H1 (cell line): Measurements from ENCODE around the gene ZNF337. TPM values are rescaled to one million over a fixed set of nuclear protein-coding genes. Genes with fewer than 3 reads are reported as not detected.
"Not testable (repeated sequence)": the region's sequence is repeated elsewhere in the genome, so short reads cannot be mapped to it uniquely, and the experiment has no call there.

ENCODE experiments used
- CTCF ChIA-PET: fragments of 300-600 bp; sonication (Branson Sonifier 250); formaldehyde crosslinking; loops from one replicate; lab custom pipeline; 2021; ENCODE audit not compliant: partially characterized antibody; lab: Charles Lee
- POLR2A ChIA-PET: fragments of 300-600 bp; sonication (Branson Sonifier 250); formaldehyde crosslinking; loops from one replicate; lab custom pipeline; 2021; ENCODE audit warnings: inconsistent platforms; ENCODE audit not compliant: partially characterized antibody; lab: Charles Lee
- DNase-seq, 2 experiments: peaks; one replicate each; pipeline versions ENCODE4 v3.0.0 to v3.0.0-alpha.2; 2010 to 2022; ENCODE audit warnings: low spot score in 2 of 2, low read depth in 1 of 2, mixed read lengths in 1 of 2
- FAIRE-seq: peaks from 2 replicates; lab custom pipeline; 2011; peaks lifted over from hg19 to GRCh38; lab: Jason Lieb, UNC
- H2AFZ ChIP-seq: 2 replicates; pipeline ENCODE4 v1.8.1; 2012; ENCODE audit warnings: low read length, inconsistent platforms
- H2AK5ac ChIP-seq: 2 replicates; pipeline ENCODE4 v1.6.1; 2013; ENCODE audit warnings: low read depth, low read length
- H2BK120ac ChIP-seq: replicated peaks from 2 replicates; pipeline ENCODE3; 2013; ENCODE audit warnings: low read depth, low read length, inconsistent platforms
- H2BK12ac ChIP-seq: 2 replicates; pipeline ENCODE4 v1.6.1; 2013; ENCODE audit warnings: low read depth, low read length
- H2BK15ac ChIP-seq: 2 replicates; pipeline ENCODE4 v1.6.1; 2013; ENCODE audit warnings: low read length
- H2BK20ac ChIP-seq: 2 replicates; pipeline ENCODE4 v1.6.1; 2013; ENCODE audit warnings: low read length
- H2BK5ac ChIP-seq: 2 replicates; pipeline ENCODE4 v1.6.1; 2013; ENCODE audit warnings: low read depth, low read length
- H3K14ac ChIP-seq: 2 replicates; pipeline ENCODE4 v1.6.1; 2013; ENCODE audit warnings: inconsistent platforms; ENCODE audit not compliant: insufficient read length
- H3K18ac ChIP-seq: 2 replicates; pipeline ENCODE4 v1.6.1; 2013; ENCODE audit warnings: low read length; ENCODE audit errors: extremely low read depth
- H3K23ac ChIP-seq: 2 replicates; pipeline ENCODE4 v1.6.1; 2013; ENCODE audit warnings: inconsistent platforms; ENCODE audit not compliant: insufficient read length
- H3K23me2 ChIP-seq: 2 replicates; pipeline ENCODE4 v1.6.1; 2013; ENCODE audit warnings: low read depth, low read length
- H3K27ac ChIP-seq: 2 replicates; pipeline ENCODE4 v1.6.1; 2011; ENCODE audit warnings: low read depth, low read length, inconsistent platforms
- H3K27me3 ChIP-seq, 4 experiments: replicated peaks in 1 of 4; 1 replicate in 1 of 4; 2 replicates in 3 of 4; pipeline versions ENCODE4 v1.6.1 to v1.8.1; 2011 to 2013; ENCODE audit warnings: low read length in 3 of 4, mild to moderate bottlenecking in 3 of 4, inconsistent platforms in 2 of 4, mixed read lengths in 2 of 4, moderate library complexity in 1 of 4; ENCODE audit not compliant: control insufficient read depth in 3 of 4, insufficient read depth in 3 of 4; ENCODE audit errors: extremely low read depth in 1 of 4
- H3K36me3 ChIP-seq, 4 experiments: 2 replicates each; pipeline versions ENCODE4 v1.6.1 to v1.8.1; 2011 to 2013; ENCODE audit warnings: mild to moderate bottlenecking in 4 of 4, low read length in 3 of 4, moderate library complexity in 2 of 4, control low read depth in 1 of 4, inconsistent platforms in 1 of 4; ENCODE audit not compliant: insufficient read depth in 4 of 4, control insufficient read depth in 2 of 4
- H3K4ac ChIP-seq: replicated peaks from 2 replicates; pipeline ENCODE3; 2013; ENCODE audit warnings: low read length, low read depth, mixed read lengths, inconsistent platforms; ENCODE audit not compliant: insufficient read length
- H3K4me1 ChIP-seq, 4 experiments: replicated peaks in 1 of 4; 1 replicate in 1 of 4; 2 replicates in 3 of 4; pipeline versions ENCODE4 v1.6.1 to v1.8.1; 2011 to 2013; ENCODE audit warnings: low read length in 3 of 4, inconsistent platforms in 2 of 4, mixed read lengths in 1 of 4; ENCODE audit not compliant: insufficient read depth in 4 of 4, control insufficient read depth in 3 of 4
- H3K4me2 ChIP-seq, 2 experiments: 2 replicates each; pipeline versions ENCODE4 v1.6.1 to v1.8.1; 2011 to 2013; ENCODE audit warnings: low read depth in 2 of 2, low read length in 2 of 2, control low read depth in 1 of 2, inconsistent platforms in 1 of 2, mild to moderate bottlenecking in 1 of 2; ENCODE audit not compliant: insufficient read depth in 1 of 2
- H3K4me3 ChIP-seq, 4 experiments: fragments of 200-600, 300-600 bp in 1 of 4; sonication (generic), shearing (Covaris generic), sonication (Bioruptor Twin) in 1 of 4; 2 replicates each; pipeline versions ENCODE4 v1.5.1 to v1.8.1; 2011 to 2016; ENCODE audit warnings: low read length in 4 of 4, low read depth in 3 of 4, control low read depth in 2 of 4, inconsistent platforms in 2 of 4, mild to moderate bottlenecking in 2 of 4, mixed read lengths in 1 of 4, moderate library complexity in 1 of 4; ENCODE audit not compliant: insufficient read depth in 2 of 4; ENCODE audit errors: extremely low read depth in 1 of 4
- H3K56ac ChIP-seq: replicated peaks from 2 replicates; pipeline ENCODE3; 2013; ENCODE audit warnings: low read depth, mild to moderate bottlenecking, mixed read lengths, low read length, inconsistent platforms; ENCODE audit not compliant: insufficient read length
- H3K79me1 ChIP-seq: 2 replicates; pipeline ENCODE4 v1.6.1; 2013; ENCODE audit warnings: low read depth, low read length, control low read depth
- H3K79me2 ChIP-seq, 2 experiments: 2 replicates each; pipeline versions ENCODE4 v1.6.1 to v1.8.1; 2012 to 2013; ENCODE audit warnings: low read length in 2 of 2, mild to moderate bottlenecking in 2 of 2, inconsistent platforms in 1 of 2; ENCODE audit not compliant: insufficient read depth in 2 of 2, control insufficient read depth in 1 of 2
- H3K9ac ChIP-seq, 4 experiments: replicated peaks in 1 of 4; 1 replicate in 1 of 4; 2 replicates in 3 of 4; pipeline versions ENCODE4 v1.6.1 to v1.8.1; 2011 to 2013; ENCODE audit warnings: low read depth in 3 of 4, low read length in 3 of 4, control low read depth in 2 of 4, mild to moderate bottlenecking in 2 of 4, moderate library complexity in 2 of 4, inconsistent platforms in 1 of 4; ENCODE audit errors: extremely low read depth in 1 of 4
- H3K9me3 ChIP-seq, 2 experiments: 2 replicates each; pipeline versions ENCODE4 v1.6.1 to v1.8.1; 2012 to 2013; ENCODE audit warnings: mild to moderate bottlenecking in 2 of 2, moderate library complexity in 2 of 2, control low read depth in 1 of 2, inconsistent platforms in 1 of 2, low read depth in 1 of 2, low read length in 1 of 2, mixed read lengths in 1 of 2; ENCODE audit not compliant: insufficient read depth in 2 of 2
- H4K20me1 ChIP-seq, 2 experiments: replicated peaks in 1 of 2; 2 replicates each; pipeline versions ENCODE3 to v1.8.1; 2011 to 2013; ENCODE audit warnings: inconsistent platforms in 2 of 2, low read length in 2 of 2, mild to moderate bottlenecking in 1 of 2; ENCODE audit not compliant: insufficient read depth in 2 of 2, control insufficient read depth in 1 of 2
- H4K5ac ChIP-seq: 2 replicates; pipeline ENCODE4 v1.6.1; 2013; ENCODE audit warnings: low read length, low read depth, mixed read lengths, inconsistent platforms; ENCODE audit not compliant: insufficient read length
- H4K8ac ChIP-seq: 2 replicates; pipeline ENCODE4 v1.8.0; 2013; ENCODE audit warnings: mild to moderate bottlenecking, moderate library complexity, low read length, inconsistent platforms; ENCODE audit not compliant: insufficient read depth; ENCODE audit errors: extremely low read depth
- H4K91ac ChIP-seq: replicated peaks from 2 replicates; pipeline ENCODE3; 2013; ENCODE audit warnings: low read length, mixed read lengths, inconsistent platforms; ENCODE audit not compliant: insufficient read length
- WGBS, 2 experiments: shearing (Covaris generic) in 1 of 2; methylation state at CpG; one replicate each; pipeline versions ENCODE4 v1.1.6 to v1.1.7; 2013 to 2015; ENCODE audit warnings: low lambda C conversion rate in 2 of 2, mixed read lengths in 2 of 2, inconsistent platforms in 1 of 2, low coverage in 1 of 2, missing lambda C conversion rate in 1 of 2; ENCODE audit not compliant: insufficient replicate concordance in 2 of 2, insufficient coverage in 1 of 2, insufficient read length in 1 of 2; ENCODE audit errors: extremely low coverage in 1 of 2, missing lambda C conversion rate in 1 of 2; 5-methylcytosine and 5-hydroxymethylcytosine counted together
- polyA plus RNA-seq, 7 experiments: library from polyadenylated mRNA; depleted of rRNA in 3 of 7; stranded (reverse) in 5 of 7; unstranded in 2 of 7; fragments of >200 nt in 5 of 7; fragments of 200-250 nt in 2 of 7; gene quantifications; 1 replicate in 5 of 7; 2 replicates in 1 of 7; 4 replicates in 1 of 7; pipeline versions ENCODE4 v1.2.1 to v1.2.3, GENCODE V29; 2011 to 2013; ENCODE audit warnings: missing spikeins in 2 of 7, mixed read lengths in 2 of 7
- total RNA-seq: library from RNA; stranded (reverse); fragmentation: NEBNext Ultra II Directional; extraction: Animal tissue kit (Norgen Biotek cat#: 25700); gene quantifications from 2 replicates; pipeline ENCODE4 v1.2.1, GENCODE V29; 2021

ZNF337 gene
- total and polyA plus RNA-seq, 2 of the 8 experiments (the other 6 are each of a cell fraction or from before 2014, with no cell fraction given) = 2.8 to 6.6 TPM

GRCh38 chr20:25704303-25704702 lies 7.7 kb upstream of the ZNF337 start:
- H3K27ac ChIP-seq, H2BK12ac ChIP-seq, H2AFZ ChIP-seq, H3K23ac ChIP-seq, H3K23me2 ChIP-seq, POLR2A ChIA-PET, H3K27me3 ChIP-seq, H2BK15ac ChIP-seq, CTCF ChIA-PET, H3K9me3 ChIP-seq, FAIRE-seq, H2BK120ac ChIP-seq, H4K91ac ChIP-seq, H3K4me3 ChIP-seq, H3K9ac ChIP-seq, H3K79me1 ChIP-seq, DNase-seq, H3K4me1 ChIP-seq, H4K5ac ChIP-seq, H2BK20ac ChIP-seq, H3K36me3 ChIP-seq, H3K79me2 ChIP-seq, H3K14ac ChIP-seq, H2AK5ac ChIP-seq, H4K20me1 ChIP-seq, H3K4me2 ChIP-seq, H3K56ac ChIP-seq, H2BK5ac ChIP-seq, H4K8ac ChIP-seq, H3K4ac ChIP-seq, H3K18ac ChIP-seq: not testable (repeated sequence)
- WGBS, 2 experiments = 91% methylated on average over 2 of the region's 2 CpGs; no CpG with 5 or more reads in 1 of the 2 experiments

DNA sequence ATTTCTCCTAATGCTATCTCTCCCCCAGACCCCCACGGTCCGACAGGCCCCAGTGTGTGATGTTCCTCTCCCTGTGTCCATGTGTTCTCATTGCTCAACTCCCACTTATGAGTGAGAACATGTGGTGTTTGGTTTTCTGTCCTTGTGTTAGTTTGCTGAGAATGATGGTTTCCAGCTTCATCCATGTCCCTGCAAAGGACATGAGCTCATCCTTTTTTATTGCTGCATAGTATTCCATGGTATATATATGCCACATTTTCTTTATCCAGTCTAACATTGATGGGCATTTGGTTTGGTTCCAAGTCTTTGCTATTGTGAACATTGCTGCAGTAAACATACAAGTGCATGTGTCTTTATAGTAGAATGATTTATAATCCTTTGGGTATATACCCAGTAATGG lies 4.2 kb upstream of the ZNF337 start:
- H2BK20ac ChIP-seq, H2BK5ac ChIP-seq, H3K4me2 ChIP-seq, H3K9me3 ChIP-seq, H3K23me2 ChIP-seq, H2BK120ac ChIP-seq, H3K4ac ChIP-seq, H3K4me1 ChIP-seq, FAIRE-seq, H3K18ac ChIP-seq, H3K27me3 ChIP-seq, H4K8ac ChIP-seq, H4K91ac ChIP-seq, H3K56ac ChIP-seq, H2BK12ac ChIP-seq, DNase-seq, H3K79me2 ChIP-seq, H3K36me3 ChIP-seq, H4K20me1 ChIP-seq, H3K4me3 ChIP-seq, H3K23ac ChIP-seq, H3K79me1 ChIP-seq, H3K9ac ChIP-seq, H3K27ac ChIP-seq, H2BK15ac ChIP-seq, H3K14ac ChIP-seq, H2AFZ ChIP-seq, CTCF ChIA-PET, H4K5ac ChIP-seq, H2AK5ac ChIP-seq: not testable (repeated sequence)
- POLR2A ChIA-PET = interaction anchor here (0.7 kb wide), 1 partner anchor 19 kb away, joined by 3 read pairs; no protein-coding TSS in a partner anchor
- 86% methylated on average over 2 of the region's 2 CpGs; no CpG with 5 or more reads in 1 of the 2 experiments for WGBS, 2 experiments
